CD4-positive, alpha-beta T cell (primary cell): ENCODE results near the gene CITED1. TPM values are rescaled to one million over a fixed set of nuclear protein-coding genes. Genes with fewer than 3 reads are reported as not detected.
"Not testable (repeated sequence)": the region's sequence is repeated elsewhere in the genome, so short reads cannot be mapped to it uniquely, and the experiment has no call there.

Experiments used
- ATAC-seq: fragments of 200-7000 bp; cut with Tn5 transposase; one replicate; pipeline ENCODE4 v1.10.0; 2022; ENCODE audit warnings: mild to moderate bottlenecking; ENCODE audit not compliant: poor library complexity
- CTCF ChIA-PET: fragments of 350-600 bp; sonication (Branson Sonifier 250); formaldehyde crosslinking; loops from one replicate; lab custom pipeline; 2021; ENCODE audit warnings: antibody characterized with exemption, inconsistent platforms; lab: Charles Lee
- POLR2A ChIA-PET: fragments of 350-600 bp; sonication (Branson Sonifier 250); formaldehyde crosslinking; loops from one replicate; lab custom pipeline; 2021; ENCODE audit warnings: antibody characterized with exemption, inconsistent platforms; lab: Charles Lee
- DNase-seq, 14 experiments: peaks; one replicate each; pipeline ENCODE4 v3.0.0-alpha.2; 2013 to 2020; ENCODE audit warnings: mixed read lengths in 2 of 14
- H3K27ac ChIP-seq, 2 donors: one replicate each; pipeline versions ENCODE4 v1.5.1 to v1.7.0; 2013; ENCODE audit warnings: low read length in 2 of 2, low read depth in 1 of 2, mild to moderate bottlenecking in 1 of 2
- H3K27me3 ChIP-seq, 2 experiments: 1 replicate in 1 of 2; 2 replicates in 1 of 2; pipeline versions ENCODE4 v1.6.1 to v1.7.0; 2013; ENCODE audit warnings: low read length in 2 of 2, control low read depth in 1 of 2, mild to moderate bottlenecking in 1 of 2, moderate library complexity in 1 of 2; ENCODE audit not compliant: insufficient read depth in 2 of 2, control insufficient read depth in 1 of 2
- H3K36me3 ChIP-seq: one replicate; pipeline ENCODE4 v1.6.1; 2013; ENCODE audit warnings: low read length, control low read depth; ENCODE audit not compliant: insufficient read depth
- H3K4me1 ChIP-seq: one replicate; pipeline ENCODE4 v1.6.1; 2013; ENCODE audit warnings: low read length, control low read depth; ENCODE audit not compliant: insufficient read depth
- H3K4me3 ChIP-seq: one replicate; pipeline ENCODE4 v1.5.1; 2013; ENCODE audit warnings: mild to moderate bottlenecking, low read length, moderate library complexity
- H3K9me3 ChIP-seq, 2 experiments: 1 replicate in 1 of 2; 2 replicates in 1 of 2; pipeline versions ENCODE4 v1.6.1 to v1.7.0; 2013; ENCODE audit warnings: low read length in 2 of 2, mild to moderate bottlenecking in 2 of 2, control low read depth in 1 of 2, moderate library complexity in 1 of 2; ENCODE audit not compliant: control insufficient read depth in 1 of 2, insufficient read depth in 1 of 2
- H3K27ac Mint-ChIP-seq: one replicate; pipeline ENCODE4 v1.8.0; 2020; ENCODE audit warnings: mixed read lengths
- H3K27me3 Mint-ChIP-seq: one replicate; pipeline ENCODE4 v1.8.0; 2021; ENCODE audit warnings: mixed read lengths
- H3K36me3 Mint-ChIP-seq: one replicate; pipeline ENCODE4 v1.8.0; 2021; ENCODE audit warnings: low read depth, mixed read lengths
- H3K4me1 Mint-ChIP-seq: one replicate; pipeline ENCODE4 v1.8.0; 2021; ENCODE audit warnings: low read depth, mixed read lengths
- H3K4me3 Mint-ChIP-seq: one replicate; pipeline ENCODE4 v1.8.0; 2020; ENCODE audit warnings: mild to moderate bottlenecking, mixed read lengths
- H3K9me3 Mint-ChIP-seq: one replicate; pipeline ENCODE4 v1.8.0; 2020; ENCODE audit warnings: mixed read lengths
- intact Hi-C, 2 experiments: fragments of 100-400 bp; cut with DNase I in 1 of 2; cut with micrococcal nuclease in 1 of 2; formaldehyde crosslinking; loops; one replicate each; pipeline versions ENCODE4 v1.15.1 to v1.9.0; 2023 to 2025; cut with DNase I, micrococcal nuclease
- total RNA-seq, 174 experiments: library from RNA in 2 of 174; stranded (reverse) in 2 of 174; gene quantifications; one replicate each; pipeline ENCODE4 v1.2.3 and lab custom pipeline; 2021 to 2026
- TF ChIP-seq, protein P1 (sequence below): fragments of 200-600 bp; IDR thresholded peaks from one replicate; pipeline ENCODE4 v1.8.0; 2022; ENCODE audit warnings: antibody characterized with exemption, mild to moderate bottlenecking

CITED1 gene
- total RNA-seq, 2 experiments from 2014 or later: 0.52 TPM; not detected in 1

DNA sequence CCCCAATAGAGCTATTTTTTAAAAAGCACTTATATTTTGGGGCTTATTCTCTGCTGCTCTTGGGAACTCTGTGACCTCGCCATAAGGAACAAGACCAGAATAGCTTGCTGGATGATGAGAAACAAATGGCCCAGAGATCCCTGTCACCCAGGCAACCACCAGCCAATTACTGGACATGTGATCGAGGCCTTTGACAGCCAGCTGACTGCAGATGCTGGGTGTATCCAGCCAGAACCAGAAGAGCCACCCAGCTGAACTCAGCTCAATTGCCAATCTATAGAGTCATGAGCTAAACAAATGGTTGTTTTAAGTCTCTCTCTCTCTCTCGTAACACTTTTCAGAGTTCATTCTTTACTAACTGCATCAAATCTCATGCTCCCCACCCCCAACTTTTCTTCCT lies 24.4 kb upstream of the CITED1 start:
- ChIA-PET CTCF (no interaction called here), POLR2A (no interaction called here)
- Histone ChIP-seq H3K27me3 (no peaks in the 10 kb centered on the region), H3K36me3 (no peaks in the 10 kb centered on the region), H3K9me3 (no peaks in the 10 kb centered on the region), H3K4me3 (no peak overlapping the region), H3K27ac (no peak overlapping the region), H3K4me1 (no peaks in the 10 kb centered on the region)
- H3K4me3 Mint-ChIP-seq: no peak overlapping the region
- DNase-seq: no peak
- no peak overlapping the region for H3K27ac Mint-ChIP-seq
- peaks cover 7% of the 10 kb centered on the region for H3K4me1 Mint-ChIP-seq
- ATAC-seq: no peak
- peaks cover 3% of the 10 kb centered on the region for H3K36me3 Mint-ChIP-seq
- intact Hi-C loops: no loop called here
- no peaks in the 10 kb centered on the region for H3K9me3 Mint-ChIP-seq
- no peaks in the 10 kb centered on the region for H3K27me3 Mint-ChIP-seq
- TF ChIP-seq, protein P1, sequence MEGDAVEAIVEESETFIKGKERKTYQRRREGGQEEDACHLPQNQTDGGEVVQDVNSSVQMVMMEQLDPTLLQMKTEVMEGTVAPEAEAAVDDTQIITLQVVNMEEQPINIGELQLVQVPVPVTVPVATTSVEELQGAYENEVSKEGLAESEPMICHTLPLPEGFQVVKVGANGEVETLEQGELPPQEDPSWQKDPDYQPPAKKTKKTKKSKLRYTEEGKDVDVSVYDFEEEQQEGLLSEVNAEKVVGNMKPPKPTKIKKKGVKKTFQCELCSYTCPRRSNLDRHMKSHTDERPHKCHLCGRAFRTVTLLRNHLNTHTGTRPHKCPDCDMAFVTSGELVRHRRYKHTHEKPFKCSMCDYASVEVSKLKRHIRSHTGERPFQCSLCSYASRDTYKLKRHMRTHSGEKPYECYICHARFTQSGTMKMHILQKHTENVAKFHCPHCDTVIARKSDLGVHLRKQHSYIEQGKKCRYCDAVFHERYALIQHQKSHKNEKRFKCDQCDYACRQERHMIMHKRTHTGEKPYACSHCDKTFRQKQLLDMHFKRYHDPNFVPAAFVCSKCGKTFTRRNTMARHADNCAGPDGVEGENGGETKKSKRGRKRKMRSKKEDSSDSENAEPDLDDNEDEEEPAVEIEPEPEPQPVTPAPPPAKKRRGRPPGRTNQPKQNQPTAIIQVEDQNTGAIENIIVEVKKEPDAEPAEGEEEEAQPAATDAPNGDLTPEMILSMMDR: no peak

DNA sequence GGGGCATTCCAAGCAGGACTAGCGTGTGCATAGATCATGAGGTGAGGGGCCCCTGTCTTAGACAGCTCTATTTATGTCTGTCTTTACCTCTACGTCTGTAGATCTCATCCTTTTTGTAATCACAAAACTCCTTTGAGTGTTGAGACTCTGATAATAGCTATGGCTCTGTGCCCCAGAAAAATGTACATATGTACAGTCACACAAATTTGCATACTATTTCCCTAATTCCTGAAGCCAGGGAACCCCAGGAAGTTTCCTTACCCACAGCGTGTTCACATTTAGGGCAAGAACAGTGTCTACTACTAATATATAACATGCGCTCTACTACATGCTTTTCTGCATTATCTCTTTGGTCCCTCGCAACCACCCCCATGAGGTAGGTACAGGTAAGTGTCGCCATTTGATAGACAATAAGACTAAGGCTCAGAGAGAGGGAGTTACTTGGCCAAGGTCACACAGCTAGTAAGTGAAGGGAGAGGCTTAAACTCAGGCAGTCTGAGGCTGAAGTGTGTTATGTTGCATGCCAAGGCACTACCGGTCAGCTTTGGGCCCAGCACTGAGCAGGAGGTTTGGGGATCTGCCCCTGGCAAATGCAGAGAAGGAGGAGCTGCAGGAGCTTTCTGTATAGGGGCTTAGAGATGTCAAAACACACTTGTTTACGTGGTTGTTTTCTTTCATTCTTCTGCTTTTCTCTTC lies 21.0 kb upstream of the CITED1 start:
- Histone ChIP-seq H3K4me1 (no peaks in the 10 kb centered on the region), H3K27me3 (no peaks in the 10 kb centered on the region), H3K4me3 (no peak overlapping the region), H3K27ac (no peak overlapping the region), H3K36me3 (no peaks in the 10 kb centered on the region), H3K9me3 (no peaks in the 10 kb centered on the region)
- H3K27me3 Mint-ChIP-seq: no peaks in the 10 kb centered on the region
- TF ChIP-seq, protein P1: no peak
- H3K4me3 Mint-ChIP-seq: no peak overlapping the region
- no peaks in the 10 kb centered on the region for H3K9me3 Mint-ChIP-seq
- ATAC-seq (no peak), DNase-seq (no peak)
- ChIA-PET CTCF (interaction anchor here (0.5 kb wide), 1 partner anchor 1911 kb away, joined by 3 read pairs; no protein-coding TSS in a partner anchor), POLR2A (no interaction called here)
- intact Hi-C loops: no loop called here
- H3K4me1 Mint-ChIP-seq: peaks cover 4% of the 10 kb centered on the region
- peaks cover 3% of the 10 kb centered on the region for H3K36me3 Mint-ChIP-seq
- H3K27ac Mint-ChIP-seq: no peak overlapping the region

DNA sequence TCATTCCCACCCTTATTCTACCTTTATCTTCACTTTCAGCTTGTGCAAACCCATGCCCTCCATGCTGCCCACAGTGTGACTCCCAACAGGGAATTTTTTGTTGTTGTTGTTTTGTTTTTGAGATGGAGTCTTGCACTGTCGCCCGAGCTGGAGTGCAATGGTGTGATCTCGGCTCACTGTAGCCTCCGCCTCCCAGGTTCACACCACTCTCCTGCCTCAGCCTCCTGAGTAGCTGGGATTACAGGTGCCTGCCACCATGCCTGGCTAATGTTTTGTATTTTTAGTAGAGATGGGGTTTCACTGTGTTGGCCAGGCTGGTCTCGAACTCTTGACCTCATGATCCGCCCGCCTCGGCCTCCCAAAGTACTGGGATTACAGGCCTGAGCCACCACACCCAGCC lies 13.9 kb upstream of the CITED1 start:
- H3K4me1 Mint-ChIP-seq, DNase-seq, H3K4me1 ChIP-seq, intact Hi-C loops, H3K9me3 ChIP-seq, CTCF ChIA-PET, H3K36me3 Mint-ChIP-seq, H3K36me3 ChIP-seq, H3K4me3 Mint-ChIP-seq, H3K27me3 ChIP-seq, POLR2A ChIA-PET, H3K4me3 ChIP-seq, H3K27ac Mint-ChIP-seq, H3K27ac ChIP-seq, H3K27me3 Mint-ChIP-seq, H3K9me3 Mint-ChIP-seq, ATAC-seq: not testable (repeated sequence)

DNA sequence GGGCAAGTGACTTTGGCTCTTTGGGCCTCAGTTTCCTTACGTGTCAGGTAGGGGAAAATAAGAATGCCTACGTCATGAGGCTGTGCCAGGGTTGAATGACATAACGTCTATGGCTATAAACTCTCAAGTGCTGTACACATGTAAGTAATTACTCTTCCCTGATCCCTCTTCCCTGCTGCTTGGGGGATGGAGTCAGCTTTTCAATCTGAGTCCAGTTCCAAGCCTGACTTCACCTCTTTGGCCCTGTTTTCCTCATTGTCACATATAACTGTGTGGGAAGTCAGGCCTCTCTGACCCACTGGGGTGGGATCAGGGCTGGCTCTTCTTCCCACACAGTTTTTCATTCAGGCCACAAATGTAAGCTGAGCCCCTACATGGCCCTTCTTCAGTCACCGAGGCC lies 11.4 kb upstream of the CITED1 start:
- Histone ChIP-seq H3K4me1 (no peaks in the 10 kb centered on the region), H3K4me3 (no peak overlapping the region), H3K36me3 (no peaks in the 10 kb centered on the region), H3K9me3 (no peaks in the 10 kb centered on the region), H3K27ac (no peak overlapping the region), H3K27me3 (no peaks in the 10 kb centered on the region)
- Mint-ChIP-seq H3K27ac (no peak overlapping the region), H3K9me3 (no peaks in the 10 kb centered on the region), H3K4me3 (no peak overlapping the region), H3K36me3 (no peaks in the 10 kb centered on the region), H3K27me3 (no peaks in the 10 kb centered on the region), H3K4me1 (no peaks in the 10 kb centered on the region)
- POLR2A ChIA-PET: no interaction called here
- TF ChIP-seq, protein P1: no peak
- DNase-seq (no peak), ATAC-seq (no peak)
- CTCF ChIA-PET: no interaction called here
- intact Hi-C loops: no loop called here
